Glutamatergic neuron (in vitro differentiated cells): ENCODE results near the gene LMO2. TPM values are rescaled to one million over a fixed set of nuclear protein-coding genes. Genes with fewer than 3 reads are reported as not detected.
"Not testable (repeated sequence)": the region's sequence is repeated elsewhere in the genome, so short reads cannot be mapped to it uniquely, and the experiment has no call there.

Source experiments
- DNase-seq: peaks from one replicate; pipeline ENCODE4 v3.0.0; 2022
- H3K27ac Mint-ChIP-seq: one replicate; pipeline ENCODE4 v1.8.0; 2020; ENCODE audit warnings: mild to moderate bottlenecking, mixed read lengths, inconsistent platforms; ENCODE audit not compliant: unreplicated experiment
- H3K27me3 Mint-ChIP-seq: one replicate; pipeline ENCODE4 v1.8.0; 2020; ENCODE audit warnings: mild to moderate bottlenecking, moderate library complexity, mixed read lengths, inconsistent platforms; ENCODE audit not compliant: unreplicated experiment
- H3K36me3 Mint-ChIP-seq: one replicate; pipeline ENCODE4 v1.8.0; 2020; ENCODE audit warnings: mild to moderate bottlenecking, mixed read lengths, inconsistent platforms; ENCODE audit not compliant: unreplicated experiment
- H3K4me1 Mint-ChIP-seq: one replicate; pipeline ENCODE4 v1.8.0; 2020; ENCODE audit warnings: mild to moderate bottlenecking, low read depth, mixed read lengths, inconsistent platforms; ENCODE audit not compliant: unreplicated experiment
- H3K4me3 Mint-ChIP-seq: one replicate; pipeline ENCODE4 v1.8.0; 2020; ENCODE audit warnings: mild to moderate bottlenecking, mixed read lengths, inconsistent platforms; ENCODE audit not compliant: unreplicated experiment
- H3K9me3 Mint-ChIP-seq: one replicate; pipeline ENCODE4 v1.8.0; 2020; ENCODE audit warnings: mild to moderate bottlenecking, moderate library complexity, mixed read lengths, inconsistent platforms; ENCODE audit not compliant: unreplicated experiment
- total RNA-seq: library from RNA; stranded (reverse); fragmentation: NEBNext Ultra II Directional; extraction: Animal tissue kit (Norgen Biotek cat#: 25700); gene quantifications from one replicate; pipeline ENCODE4 v1.2.1, GENCODE V29; 2021; ENCODE audit not compliant: unreplicated experiment
- TF ChIP-seq, protein P1 (sequence below): fragments of 200-600 bp; sonication (generic); IDR thresholded peaks from one replicate; pipeline ENCODE4 v1.5.0; 2021; ENCODE audit not compliant: partially characterized antibody, unreplicated experiment

LMO2 gene
- total RNA-seq, 1 donor from 2014 or later: 2.7 TPM

DNA sequence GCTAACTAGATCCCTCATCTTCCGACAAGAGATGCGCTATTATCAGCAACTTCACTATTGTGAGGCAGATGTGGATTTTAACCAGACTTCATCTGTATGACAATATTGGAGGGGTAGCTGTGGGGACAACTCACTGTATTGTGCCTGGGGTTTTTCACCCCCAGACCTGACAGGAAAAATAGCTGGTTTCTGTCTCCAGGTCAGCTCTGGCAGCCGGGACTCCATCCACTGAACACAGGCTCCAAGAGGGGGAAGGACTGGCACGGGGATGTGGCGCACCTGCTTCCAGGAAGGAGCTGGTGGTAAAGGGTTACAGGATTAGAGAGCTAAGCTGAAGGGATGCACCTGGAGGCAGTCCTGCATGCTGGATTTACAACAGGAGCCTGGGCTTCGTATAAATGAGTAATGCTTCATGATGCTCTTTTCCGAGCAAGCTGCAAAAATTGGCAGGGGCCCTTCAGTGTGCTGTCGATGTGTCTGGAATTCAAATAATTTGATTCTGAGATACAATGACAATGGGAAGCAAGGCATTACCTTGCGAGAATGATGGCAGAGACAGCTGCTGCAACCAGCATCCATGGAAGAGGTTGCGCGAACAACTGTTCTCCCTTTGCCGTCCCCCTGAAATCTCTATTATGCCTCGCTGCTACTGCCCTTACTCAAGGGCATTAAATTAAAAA lies 49.5 kb downstream of the LMO2 start:
- no peaks in the 10 kb centered on the region for H3K36me3 Mint-ChIP-seq
- H3K4me1 Mint-ChIP-seq: peaks cover 4% of the 10 kb centered on the region
- H3K27ac Mint-ChIP-seq: no peak overlapping the region
- H3K27me3 Mint-ChIP-seq: peaks cover 2% of the 10 kb centered on the region
- DNase-seq: no peak
- TF ChIP-seq, protein P1, sequence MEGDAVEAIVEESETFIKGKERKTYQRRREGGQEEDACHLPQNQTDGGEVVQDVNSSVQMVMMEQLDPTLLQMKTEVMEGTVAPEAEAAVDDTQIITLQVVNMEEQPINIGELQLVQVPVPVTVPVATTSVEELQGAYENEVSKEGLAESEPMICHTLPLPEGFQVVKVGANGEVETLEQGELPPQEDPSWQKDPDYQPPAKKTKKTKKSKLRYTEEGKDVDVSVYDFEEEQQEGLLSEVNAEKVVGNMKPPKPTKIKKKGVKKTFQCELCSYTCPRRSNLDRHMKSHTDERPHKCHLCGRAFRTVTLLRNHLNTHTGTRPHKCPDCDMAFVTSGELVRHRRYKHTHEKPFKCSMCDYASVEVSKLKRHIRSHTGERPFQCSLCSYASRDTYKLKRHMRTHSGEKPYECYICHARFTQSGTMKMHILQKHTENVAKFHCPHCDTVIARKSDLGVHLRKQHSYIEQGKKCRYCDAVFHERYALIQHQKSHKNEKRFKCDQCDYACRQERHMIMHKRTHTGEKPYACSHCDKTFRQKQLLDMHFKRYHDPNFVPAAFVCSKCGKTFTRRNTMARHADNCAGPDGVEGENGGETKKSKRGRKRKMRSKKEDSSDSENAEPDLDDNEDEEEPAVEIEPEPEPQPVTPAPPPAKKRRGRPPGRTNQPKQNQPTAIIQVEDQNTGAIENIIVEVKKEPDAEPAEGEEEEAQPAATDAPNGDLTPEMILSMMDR: no peak
- H3K9me3 Mint-ChIP-seq: no peaks in the 10 kb centered on the region
- H3K4me3 Mint-ChIP-seq: no peak overlapping the region

GRCh38 chr11:33838234-33838633 lies 53.6 kb downstream of the LMO2 start:
- not testable (repeated sequence) for H3K4me1 Mint-ChIP-seq, H3K27me3 Mint-ChIP-seq, DNase-seq, H3K27ac Mint-ChIP-seq, H3K36me3 Mint-ChIP-seq, H3K9me3 Mint-ChIP-seq, H3K4me3 Mint-ChIP-seq

GRCh38 chr11:33837334-33837733 lies 54.5 kb downstream of the LMO2 start:
- not testable (repeated sequence) for H3K36me3 Mint-ChIP-seq

GRCh38 chr11:33835143-33835878 lies 56.6 kb downstream of the LMO2 start:
- H3K27me3 Mint-ChIP-seq: peaks cover 3% of the 10 kb centered on the region

More at GRCh38 chr11:33837334-33837733, 54.5 kb downstream of the LMO2 start:
- DNase-seq, H3K27ac Mint-ChIP-seq, H3K9me3 Mint-ChIP-seq, H3K4me3 Mint-ChIP-seq, H3K4me1 Mint-ChIP-seq, H3K27me3 Mint-ChIP-seq: not testable (repeated sequence)

DNA sequence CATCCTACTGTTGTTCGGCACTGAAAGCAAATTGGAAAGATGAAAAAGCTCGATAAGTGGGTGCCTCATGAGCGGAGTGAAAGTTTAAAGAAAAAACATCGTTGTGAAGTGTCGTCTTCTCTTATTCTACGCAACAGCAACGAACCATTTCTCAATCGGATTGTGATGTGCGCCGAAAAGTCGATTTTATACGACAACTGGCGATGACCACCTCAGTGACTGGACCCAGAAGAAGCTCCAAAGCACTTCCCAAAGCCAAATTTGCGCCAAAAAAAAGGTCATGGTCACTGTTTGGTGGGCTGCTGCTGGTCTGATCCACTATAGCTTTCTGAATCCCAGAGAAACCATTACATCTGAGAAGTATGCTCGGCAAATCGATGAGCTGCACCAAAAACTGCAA lies 59.2 kb downstream of the LMO2 start:
- TF ChIP-seq, protein P1: no peak
- Mint-ChIP-seq H3K36me3 (no peaks in the 10 kb centered on the region), H3K4me3 (no peak overlapping the region), H3K27ac (no peak overlapping the region), H3K27me3 (peaks cover 7% of the 10 kb centered on the region), H3K4me1 (no peaks in the 10 kb centered on the region), H3K9me3 (no peaks in the 10 kb centered on the region)
- no peak for DNase-seq

More at GRCh38 chr11:33835143-33835878, 56.6 kb downstream of the LMO2 start:
- Mint-ChIP-seq H3K4me3 (no peak overlapping the region), H3K4me1 (no peaks in the 10 kb centered on the region), H3K27ac (no peak overlapping the region), H3K9me3 (no peaks in the 10 kb centered on the region), H3K36me3 (no peaks in the 10 kb centered on the region)
- TF ChIP-seq, protein P1: no peak
- DNase-seq: no peak
